HG03025 (cell line): ENCODE measurements around the gene WHAMM.
A peak's percentile ranks its signal among the peaks of the same experiment; 100 is the strongest.
"Not testable (repeated sequence)": the region's sequence is repeated elsewhere in the genome, so short reads cannot be mapped to it uniquely, and the experiment has no call there.

ENCODE experiments used
- ATAC-seq: cut with Tn5 transposase; IDR thresholded peaks from one replicate; pipeline ENCODE4 v1.9.1; 2021; ENCODE audit warnings: mild to moderate bottlenecking, moderate library complexity; ENCODE audit not compliant: unreplicated experiment, low FRiP score

The WHAMM gene

GRCh38 chr15:82799183-82799841 is 10.1 kb upstream of the WHAMM start:
- no peak for ATAC-seq

GRCh38 chr15:82802497-82802896 is 6.9 kb upstream of the WHAMM start:
- no peak for ATAC-seq

GRCh38 chr15:82803793-82804574 is 5.4 kb upstream of the WHAMM start:
- ATAC-seq: no peak

- ATAC-seq: no peak
Observed at GRCh38 chr15:82804575-82804949, 4.9 kb upstream of the WHAMM start.

- ATAC-seq: peak; percentile 31
Observed at GRCh38 chr15:82805994-82806406, 3.4 kb upstream of the WHAMM start, which contains the start of gene FSD2. FSD2 (minus strand) TSS chr15:82806069; CDS start chr15:82787390, 18,679 bp downstream.

- ATAC-seq: no peak
Observed at GRCh38 chr15:82807920-82808633, 1.4 kb upstream of the WHAMM start.

- ATAC-seq: no peak
Observed at GRCh38 chr15:82808634-82809041, 790 bp upstream of the WHAMM start.

GRCh38 chr15:82810061-82810889 is 847 bp downstream of the WHAMM start:
- peak; percentile 27 for ATAC-seq

- ATAC-seq: no peak
Observed at GRCh38 chr15:82810890-82811426, 1.5 kb downstream of the WHAMM start.

- no peak for ATAC-seq
Observed at GRCh38 chr15:82812994-82813393, 3.6 kb downstream of the WHAMM start.

- ATAC-seq: no peak
Observed at GRCh38 chr15:82820128-82820527, 10.7 kb downstream of the WHAMM start.

- ATAC-seq: not testable (repeated sequence)
Observed at GRCh38 chr15:82821396-82821795, 12.0 kb downstream of the WHAMM start.

- not testable (repeated sequence) for ATAC-seq
Observed at GRCh38 chr15:82821851-82822250, 12.4 kb downstream of the WHAMM start.

GRCh38 chr15:82823049-82823448 is 13.6 kb downstream of the WHAMM start:
- no peak for ATAC-seq

GRCh38 chr15:82828075-82828474 is 18.6 kb downstream of the WHAMM start:
- ATAC-seq: no peak

GRCh38 chr15:82829234-82829633 is 19.8 kb downstream of the WHAMM start:
- no peak for ATAC-seq

GRCh38 chr15:82830427-82831173 is 21.2 kb downstream of the WHAMM start:
- ATAC-seq: no peak

GRCh38 chr15:82831894-82832600 is 22.6 kb downstream of the WHAMM start:
- ATAC-seq: no peak
